Activated T-cell treated with anti-CD3 and anti-CD28 coated beads, Interleukin-2, amount 50 U/mL, for 4 hours (primary cell): ENCODE data around the gene CDSN. TPM values are rescaled to one million over a fixed set of nuclear protein-coding genes. Genes with fewer than 3 reads are reported as not detected.
A peak's percentile ranks its signal among the peaks of the same experiment; 100 is the strongest.

Experiments
- ATAC-seq, 2 donors: fragments of 200-7000 bp; cut with Tn5 transposase; one replicate each; pipeline ENCODE4 v1.10.0; 2021
- DNase-seq: peaks from one replicate; pipeline ENCODE4 v3.0.0-alpha.2; 2020
- H3K27me3 Mint-ChIP-seq: one replicate; pipeline ENCODE4 v1.8.0; 2021; ENCODE audit warnings: low read depth, mixed read lengths
- H3K36me3 Mint-ChIP-seq: one replicate; pipeline ENCODE4 v1.8.0; 2022; ENCODE audit warnings: mixed read lengths; ENCODE audit not compliant: insufficient read depth
- H3K4me1 Mint-ChIP-seq: one replicate; pipeline ENCODE4 v1.8.0; 2021; ENCODE audit warnings: low read depth, mixed read lengths
- H3K4me3 Mint-ChIP-seq: one replicate; pipeline ENCODE4 v1.8.0; 2021; ENCODE audit warnings: mild to moderate bottlenecking, moderate library complexity, mixed read lengths
- H3K9me3 Mint-ChIP-seq: one replicate; pipeline ENCODE4 v1.8.0; 2021; ENCODE audit warnings: mixed read lengths
- total RNA-seq, 3 donors: library from RNA; stranded (reverse); gene quantifications; one replicate each; pipeline ENCODE4 v1.2.1, GENCODE V29; 2021

CDSN gene
- total RNA-seq, 3 donors from 2014 or later = not detected

- Mint-ChIP-seq H3K36me3 (no peaks in the 10 kb centered on the region), H3K27me3 (no peaks in the 10 kb centered on the region), H3K4me1 (peaks cover 45% of the 10 kb centered on the region), H3K9me3 (no peaks in the 10 kb centered on the region), H3K4me3 (no peak overlapping the region)
- ATAC-seq = no peak
- DNase-seq = no peak
These were observed 28.0 kb downstream of the CDSN start for GRCh38 chr6:31092238-31092637.

GRCh38 chr6:31091680-31092079 is 28.6 kb downstream of the CDSN start:
- Mint-ChIP-seq H3K27me3 (no peaks in the 10 kb centered on the region), H3K4me3 (no peak overlapping the region), H3K4me1 (peaks cover 45% of the 10 kb centered on the region), H3K9me3 (no peaks in the 10 kb centered on the region), H3K36me3 (no peaks in the 10 kb centered on the region)
- DNase-seq (no peak), ATAC-seq (no peak)

- Mint-ChIP-seq H3K27me3 (no peaks in the 10 kb centered on the region), H3K9me3 (no peaks in the 10 kb centered on the region), H3K36me3 (no peaks in the 10 kb centered on the region), H3K4me1 (peaks cover 39% of the 10 kb centered on the region), H3K4me3 (no peak overlapping the region)
- DNase-seq (no peak), ATAC-seq (no peak)
These were observed 29.3 kb downstream of the CDSN start for GRCh38 chr6:31090973-31091364.

- Mint-ChIP-seq H3K9me3 (no peaks in the 10 kb centered on the region), H3K27me3 (no peaks in the 10 kb centered on the region), H3K36me3 (no peaks in the 10 kb centered on the region), H3K4me1 (peaks cover 34% of the 10 kb centered on the region), H3K4me3 (no peak overlapping the region)
- no peak for ATAC-seq
- no peak for DNase-seq
These were observed 29.8 kb downstream of the CDSN start for GRCh38 chr6:31090275-31090972.

GRCh38 chr6:31087494-31088089 is 32.7 kb downstream of the CDSN start:
- Mint-ChIP-seq H3K4me1 (peaks cover 14% of the 10 kb centered on the region), H3K4me3 (no peak overlapping the region), H3K36me3 (no peaks in the 10 kb centered on the region), H3K9me3 (no peaks in the 10 kb centered on the region), H3K27me3 (no peaks in the 10 kb centered on the region)
- peak; percentile 99 for ATAC-seq
- peak; percentile 89 for DNase-seq

GRCh38 chr6:31086788-31087440 is 33.3 kb downstream of the CDSN start:
- H3K27me3 Mint-ChIP-seq = no peaks in the 10 kb centered on the region
- DNase-seq (no peak), ATAC-seq (no peak)
- peaks cover 11% of the 10 kb centered on the region for H3K4me1 Mint-ChIP-seq
- no peaks in the 10 kb centered on the region for H3K9me3 Mint-ChIP-seq
- H3K4me3 Mint-ChIP-seq = no peak overlapping the region
- H3K36me3 Mint-ChIP-seq = no peaks in the 10 kb centered on the region

GRCh38 chr6:31083742-31084354 is 36.4 kb downstream of the CDSN start:
- no peaks in the 10 kb centered on the region for H3K9me3 Mint-ChIP-seq
- DNase-seq (peak; percentile 16), ATAC-seq (no peak)
- H3K4me3 Mint-ChIP-seq = no peak overlapping the region
- no peaks in the 10 kb centered on the region for H3K36me3 Mint-ChIP-seq
- H3K27me3 Mint-ChIP-seq = no peaks in the 10 kb centered on the region
- peaks cover 10% of the 10 kb centered on the region for H3K4me1 Mint-ChIP-seq

GRCh38 chr6:31081872-31082271 is 38.4 kb downstream of the CDSN start:
- Mint-ChIP-seq H3K4me1 (peaks cover 5% of the 10 kb centered on the region), H3K4me3 (no peak overlapping the region), H3K36me3 (no peaks in the 10 kb centered on the region), H3K27me3 (no peaks in the 10 kb centered on the region), H3K9me3 (no peaks in the 10 kb centered on the region)
- DNase-seq (no peak), ATAC-seq (no peak)

- ATAC-seq (peak; percentile 81 to 91), DNase-seq (peak; percentile 55)
- Mint-ChIP-seq H3K4me3 (peak overlapping the region; percentile 35), H3K36me3 (no peaks in the 10 kb centered on the region), H3K9me3 (no peaks in the 10 kb centered on the region), H3K4me1 (peaks cover 4% of the 10 kb centered on the region), H3K27me3 (no peaks in the 10 kb centered on the region)
These were observed 40.5 kb downstream of the CDSN start for GRCh38 chr6:31079656-31080261.

GRCh38 chr6:31076611-31077010 is 43.6 kb downstream of the CDSN start:
- Mint-ChIP-seq H3K27me3 (no peaks in the 10 kb centered on the region), H3K4me3 (no peak overlapping the region), H3K9me3 (no peaks in the 10 kb centered on the region), H3K36me3 (no peaks in the 10 kb centered on the region), H3K4me1 (peaks cover 4% of the 10 kb centered on the region)
- DNase-seq (no peak), ATAC-seq (no peak)

- H3K4me3 Mint-ChIP-seq = no peak overlapping the region
- no peaks in the 10 kb centered on the region for H3K27me3 Mint-ChIP-seq
- ATAC-seq (no peak), DNase-seq (no peak)
- peaks cover 4% of the 10 kb centered on the region for H3K4me1 Mint-ChIP-seq
- no peaks in the 10 kb centered on the region for H3K9me3 Mint-ChIP-seq
- H3K36me3 Mint-ChIP-seq = no peaks in the 10 kb centered on the region
These were observed 44.7 kb downstream of the CDSN start for GRCh38 chr6:31075528-31075927.

- no peak overlapping the region for H3K4me3 Mint-ChIP-seq
- H3K9me3 Mint-ChIP-seq = no peaks in the 10 kb centered on the region
- H3K36me3 Mint-ChIP-seq = no peaks in the 10 kb centered on the region
- ATAC-seq (no peak), DNase-seq (no peak)
- peaks cover 2% of the 10 kb centered on the region for H3K4me1 Mint-ChIP-seq
- H3K27me3 Mint-ChIP-seq = no peaks in the 10 kb centered on the region
These were observed 45.8 kb downstream of the CDSN start for GRCh38 chr6:31074401-31074800.

- peaks cover 3% of the 10 kb centered on the region for H3K4me1 Mint-ChIP-seq
- H3K9me3 Mint-ChIP-seq = no peaks in the 10 kb centered on the region
- DNase-seq = no peak
- H3K36me3 Mint-ChIP-seq = no peaks in the 10 kb centered on the region
- no peak for ATAC-seq
- no peaks in the 10 kb centered on the region for H3K27me3 Mint-ChIP-seq
- H3K4me3 Mint-ChIP-seq = no peak overlapping the region
These were observed 49.5 kb downstream of the CDSN start for GRCh38 chr6:31070711-31071197.

- no peaks in the 10 kb centered on the region for H3K36me3 Mint-ChIP-seq
- peaks cover 3% of the 10 kb centered on the region for H3K4me1 Mint-ChIP-seq
- H3K9me3 Mint-ChIP-seq = no peaks in the 10 kb centered on the region
- DNase-seq = peak; percentile 64
- peak; percentile 92 to 95 for ATAC-seq
- H3K27me3 Mint-ChIP-seq = no peaks in the 10 kb centered on the region
- H3K4me3 Mint-ChIP-seq = no peak overlapping the region
These were observed 51.4 kb downstream of the CDSN start for GRCh38 chr6:31068669-31069340.
